SK-N-SH treated with all-trans-retinoic acid at 6 μM for 48 hours (cell line): ENCODE data around the gene CCDC88C.
"Not testable (repeated sequence)": the region's sequence is repeated elsewhere in the genome, so short reads cannot be mapped to it uniquely, and the experiment has no call there.

Source experiments
- BACH2 ChIP-seq: fragments of 250-450 bp; sonication (Bioruptor Pico); IDR thresholded peaks from 2 replicates; pipeline ENCODE4 v1.9.0; 2021; ENCODE audit warnings: mild to moderate bottlenecking, borderline replicate concordance
- CREB5 ChIP-seq: fragments of 250-450 bp; sonication (Bioruptor Pico); IDR thresholded peaks from 2 replicates; pipeline ENCODE4 v1.5.1; 2020; ENCODE audit warnings: low read depth, mild to moderate bottlenecking, moderate library complexity
- CSRNP3 ChIP-seq: fragments of 250-450 bp; sonication (Bioruptor Pico); IDR thresholded peaks from 2 replicates; pipeline ENCODE4 v1.5.1; 2021; ENCODE audit warnings: mild to moderate bottlenecking, moderate library complexity
- PATZ1 ChIP-seq: fragments of 250-450 bp; sonication (Bioruptor Pico); IDR thresholded peaks from 2 replicates; pipeline ENCODE4 v1.8.0; 2020; ENCODE audit warnings: mild to moderate bottlenecking, moderate library complexity, borderline replicate concordance
- RARB ChIP-seq: fragments of 250-450 bp; sonication (Bioruptor Pico); IDR thresholded peaks from 2 replicates; pipeline ENCODE4 v1.8.0; 2021; ENCODE audit warnings: mild to moderate bottlenecking, moderate library complexity
- ZFP3 ChIP-seq: fragments of 250-450 bp; sonication (Bioruptor Pico); IDR thresholded peaks from 2 replicates; pipeline ENCODE4 v1.5.0; 2020; ENCODE audit warnings: mild to moderate bottlenecking, moderate library complexity
- ZFP30 ChIP-seq: fragments of 450-650 bp; formaldehyde crosslinking; IDR thresholded peaks from 2 replicates; pipeline ENCODE4 v1.5.0; 2022; ENCODE audit warnings: mild to moderate bottlenecking, moderate library complexity
- ZNF565 ChIP-seq: fragments of 450-650 bp; formaldehyde crosslinking; conservative IDR thresholded peaks from 2 replicates; pipeline ENCODE4 v1.5.0; 2020; ENCODE audit warnings: low read depth, mild to moderate bottlenecking, moderate library complexity

- TF ChIP-seq PATZ1; ZFP3 (CRISPR knock-in tag); RARB (CRISPR knock-in tag); CSRNP3 (CRISPR knock-in tag); BACH2 (CRISPR knock-in tag); CREB5 (CRISPR knock-in tag); ZNF565 (CRISPR knock-in tag); ZFP30: not testable (repeated sequence)
Observed at GRCh38 chr14:91245616-91246015, 172.0 kb downstream of the CCDC88C start.
